HepG2 (cell line): ENCODE data around the gene VASN. TPM values are rescaled to one million over a fixed set of nuclear protein-coding genes. Genes with fewer than 3 reads are reported as not detected.

Experiments
- BCL3 ChIP-seq: sonication (generic); formaldehyde crosslinking; IDR thresholded peaks from 2 replicates; pipeline ENCODE4 v1.5.1; 2020; ENCODE audit warnings: mild to moderate bottlenecking, missing genetic modification reagents, moderate library complexity
- E2F1 ChIP-seq: sonication (generic); formaldehyde crosslinking; IDR thresholded peaks from 2 replicates; pipeline ENCODE4 v1.5.0; 2020; ENCODE audit warnings: missing genetic modification reagents
- ETV5 ChIP-seq: IDR thresholded peaks from 2 replicates; pipeline ENCODE4 v1.6.1; 2018; ENCODE audit warnings: missing biosample characterization, missing genetic modification reagents, inconsistent platforms, borderline replicate concordance
- HIC2 ChIP-seq: sonication (generic); formaldehyde crosslinking; IDR thresholded peaks from 2 replicates; pipeline ENCODE4 v1.9.0; 2022; ENCODE audit warnings: low read depth, missing genetic modification reagents
- MXD1 ChIP-seq: sonication (generic); formaldehyde crosslinking; IDR thresholded peaks from 2 replicates; pipeline ENCODE4 v1.4.0; 2020; ENCODE audit warnings: mild to moderate bottlenecking, missing genetic modification reagents
- NFYC ChIP-seq: IDR thresholded peaks from 2 replicates; pipeline ENCODE4 v1.6.1; 2016; ENCODE audit warnings: missing genetic modification reagents, missing compliant biosample characterization
- NR2C2 ChIP-seq: sonication (generic); formaldehyde crosslinking; IDR thresholded peaks from 2 replicates; pipeline ENCODE4 v1.4.0; 2020; ENCODE audit warnings: missing genetic modification reagents, mild to moderate bottlenecking, moderate library complexity, borderline replicate concordance
- PHB2 ChIP-seq: fragments of 450-650 bp; IDR thresholded peaks from 2 replicates; pipeline ENCODE4 v1.6.1; 2018; ENCODE audit not compliant: partially characterized antibody
- PHF20 ChIP-seq: sonication (generic); formaldehyde crosslinking; IDR thresholded peaks from 2 replicates; pipeline ENCODE4 v1.5.0; 2020; ENCODE audit warnings: mild to moderate bottlenecking, missing genetic modification reagents
- TBP ChIP-seq: sonication (generic); formaldehyde crosslinking; IDR thresholded peaks from 2 replicates; pipeline ENCODE4 v1.5.0; 2020; ENCODE audit warnings: missing genetic modification reagents
- TEF ChIP-seq: sonication (generic); formaldehyde crosslinking; IDR thresholded peaks from 2 replicates; pipeline ENCODE4 v1.5.0; 2020; ENCODE audit warnings: missing genetic modification reagents
- ZBTB49 ChIP-seq: sonication (generic); formaldehyde crosslinking; IDR thresholded peaks from 2 replicates; pipeline ENCODE4 v1.4.0; 2020; ENCODE audit warnings: missing genetic modification reagents, borderline replicate concordance
- ZKSCAN8 ChIP-seq: IDR thresholded peaks from 2 replicates; pipeline ENCODE4 v1.6.1; 2016; ENCODE audit warnings: borderline replicate concordance, missing genetic modification reagents, missing compliant biosample characterization
- ZNF260 ChIP-seq: sonication (generic); formaldehyde crosslinking; IDR thresholded peaks from 2 replicates; pipeline ENCODE4 v1.4.0; 2020; ENCODE audit warnings: missing genetic modification reagents, low read depth, mild to moderate bottlenecking, borderline replicate concordance
- ZNF549 ChIP-seq: sonication (generic); formaldehyde crosslinking; IDR thresholded peaks from 2 replicates; pipeline ENCODE4 v1.5.0; 2020; ENCODE audit warnings: missing genetic modification reagents
- ZNF616 ChIP-seq: sonication (generic); formaldehyde crosslinking; IDR thresholded peaks from 2 replicates; pipeline ENCODE4 v1.5.0; 2020; ENCODE audit warnings: low read depth, mild to moderate bottlenecking, missing genetic modification reagents
- ZNF672 ChIP-seq: sonication (generic); formaldehyde crosslinking; IDR thresholded peaks from 2 replicates; pipeline ENCODE4 v1.8.1; 2022; ENCODE audit warnings: missing genetic modification reagents
- ZNF766 ChIP-seq: sonication (generic); formaldehyde crosslinking; IDR thresholded peaks from 2 replicates; pipeline ENCODE4 v1.5.0; 2020; ENCODE audit warnings: missing genetic modification reagents, borderline replicate concordance
- ZNF788 ChIP-seq: sonication (generic); formaldehyde crosslinking; IDR thresholded peaks from 2 replicates; pipeline ENCODE4 v1.5.0; 2020; ENCODE audit warnings: mild to moderate bottlenecking, missing genetic modification reagents, borderline replicate concordance
- ZNF850 ChIP-seq: sonication (generic); formaldehyde crosslinking; conservative IDR thresholded peaks from 2 replicates; pipeline ENCODE4 v1.9.0; 2021; ENCODE audit warnings: mild to moderate bottlenecking, missing genetic modification reagents
- ZSCAN25 ChIP-seq: sonication (generic); formaldehyde crosslinking; IDR thresholded peaks from 2 replicates; pipeline ENCODE4 v1.8.0; 2022; ENCODE audit warnings: mild to moderate bottlenecking, missing genetic modification reagents
- polyA plus RNA-seq, 8 experiments: library from polyadenylated mRNA; depleted of rRNA in 3 of 8; stranded (reverse) in 7 of 8; unstranded in 1 of 8; fragments of >200 nt; fragmentation: Illumina TruSeq in 4 of 8; extraction: Trizol in 4 of 8; gene quantifications; 2 replicates each; pipeline versions ENCODE4 v1.2.1 to v1.2.3, GENCODE V29; 2011 to 2016; ENCODE audit warnings: low read depth in 4 of 8, missing spikeins in 1 of 8, mixed read lengths in 1 of 8; ENCODE audit not compliant: insufficient read depth in 1 of 8
- total RNA-seq, 5 experiments: library from RNA; depleted of rRNA; stranded (reverse); fragments of >200 nt; fragmentation: Illumina TruSeq; extraction: Trizol; gene quantifications; 2 replicates each; pipeline ENCODE4 v1.2.3, GENCODE V29; 2016; ENCODE audit warnings: low read depth in 1 of 5

VASN gene
- total and polyA plus RNA-seq, 2 of the 13 experiments (the other 11 are each of a cell fraction or from before 2014, with no cell fraction given), result 8.4 to 18.2 TPM

- TF ChIP-seq E2F1 (CRISPR knock-in tag), result no peak
- TF ChIP-seq ZNF260 (CRISPR knock-in tag), result no peak
- TF ChIP-seq MXD1 (CRISPR knock-in tag), result peak; percentile 67
- TF ChIP-seq NR2C2 (CRISPR knock-in tag), result peak; percentile 68
- no peak for TF ChIP-seq ZKSCAN8 (CRISPR knock-in tag)
- no peak for TF ChIP-seq ZNF672 (CRISPR knock-in tag)
- 0 out of 2 replicates have a peak, but pooled peaks have one; percentile 42 for TF ChIP-seq ZSCAN25
- no peak for TF ChIP-seq ZNF850
- no peak for TF ChIP-seq ZBTB49 (CRISPR knock-in tag)
- TF ChIP-seq ZNF788, result peak; percentile 74; the same call in 1 of the 2 replicates
- peak; percentile 47; the same call in 1 of the 2 replicates for TF ChIP-seq ZNF766 (CRISPR knock-in tag)
- peak; percentile 65; the same call in 1 of the 2 replicates for TF ChIP-seq ETV5 (CRISPR knock-in tag)
- no peak for TF ChIP-seq PHF20 (CRISPR knock-in tag)
- 0 out of 2 replicates have a peak, but pooled peaks have one; percentile 74 for TF ChIP-seq BCL3 (CRISPR knock-in tag)
- TF ChIP-seq HIC2 (CRISPR knock-in tag), result peak; percentile 69; the same call in 1 of the 2 replicates
- TF ChIP-seq TEF, result no peak
- TF ChIP-seq ZNF549 (CRISPR knock-in tag), result no peak
- TF ChIP-seq PHB2, result no peak
- no peak for TF ChIP-seq TBP (CRISPR knock-in tag)
- no peak for TF ChIP-seq NFYC
- peak; percentile 51; the same call in 1 of the 2 replicates for TF ChIP-seq ZNF616 (CRISPR knock-in tag)
Observed at GRCh38 chr16:4328046-4328781, 43.4 kb upstream of the VASN start (continued).
